Measurements from ENCODE around the gene ZNF556.

The ZNF556 gene

DNA sequence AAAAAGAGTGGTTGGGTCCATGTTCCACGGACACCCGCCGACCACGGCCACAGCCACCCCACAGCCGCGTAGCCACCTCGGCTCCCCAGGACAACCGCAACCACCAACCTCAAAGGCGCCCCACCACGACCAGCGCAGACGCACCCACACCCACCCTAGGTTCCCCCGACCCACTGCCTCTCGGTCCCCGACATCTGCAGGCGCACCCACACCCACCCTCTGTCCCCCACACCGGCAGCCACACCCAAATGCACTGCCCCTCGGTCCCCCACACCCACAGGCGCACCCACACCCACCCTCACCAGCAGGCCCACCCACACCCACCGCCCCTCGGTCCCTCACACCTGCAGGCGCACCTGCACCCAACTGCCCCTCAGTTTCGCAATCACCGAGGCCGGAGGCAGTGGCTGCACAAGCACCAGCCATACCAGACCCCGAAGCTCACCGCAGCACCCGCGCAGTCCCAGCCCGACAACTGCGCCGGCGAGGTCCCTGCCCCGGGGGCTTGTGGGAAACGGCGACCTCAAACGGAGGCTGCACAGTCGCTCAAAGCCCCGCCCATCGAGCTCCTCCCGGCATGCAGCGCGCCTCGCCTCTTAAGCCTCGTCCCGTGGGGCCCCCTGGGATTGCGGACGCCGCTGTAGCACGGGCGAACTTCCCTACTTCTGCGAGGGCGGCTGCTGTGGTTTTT, 59.4 kb downstream of the ZNF556 start:
- TF ChIP-seq, protein P1, sequence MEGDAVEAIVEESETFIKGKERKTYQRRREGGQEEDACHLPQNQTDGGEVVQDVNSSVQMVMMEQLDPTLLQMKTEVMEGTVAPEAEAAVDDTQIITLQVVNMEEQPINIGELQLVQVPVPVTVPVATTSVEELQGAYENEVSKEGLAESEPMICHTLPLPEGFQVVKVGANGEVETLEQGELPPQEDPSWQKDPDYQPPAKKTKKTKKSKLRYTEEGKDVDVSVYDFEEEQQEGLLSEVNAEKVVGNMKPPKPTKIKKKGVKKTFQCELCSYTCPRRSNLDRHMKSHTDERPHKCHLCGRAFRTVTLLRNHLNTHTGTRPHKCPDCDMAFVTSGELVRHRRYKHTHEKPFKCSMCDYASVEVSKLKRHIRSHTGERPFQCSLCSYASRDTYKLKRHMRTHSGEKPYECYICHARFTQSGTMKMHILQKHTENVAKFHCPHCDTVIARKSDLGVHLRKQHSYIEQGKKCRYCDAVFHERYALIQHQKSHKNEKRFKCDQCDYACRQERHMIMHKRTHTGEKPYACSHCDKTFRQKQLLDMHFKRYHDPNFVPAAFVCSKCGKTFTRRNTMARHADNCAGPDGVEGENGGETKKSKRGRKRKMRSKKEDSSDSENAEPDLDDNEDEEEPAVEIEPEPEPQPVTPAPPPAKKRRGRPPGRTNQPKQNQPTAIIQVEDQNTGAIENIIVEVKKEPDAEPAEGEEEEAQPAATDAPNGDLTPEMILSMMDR (IDR thresholded peaks at IDR 0.05; ENCODE audit: low read depth, low read length): no peak
- no peak overlapping the region for H3K4me3 ChIP-seq (ENCODE audit: low read depth, low read length)
- in situ Hi-C loops (cut with HindIII; ENCODE audit: low sequenced_read_pairs): no loop called here
- DNase-seq (ENCODE audit: low read depth, low spot score): no peak

DNA sequence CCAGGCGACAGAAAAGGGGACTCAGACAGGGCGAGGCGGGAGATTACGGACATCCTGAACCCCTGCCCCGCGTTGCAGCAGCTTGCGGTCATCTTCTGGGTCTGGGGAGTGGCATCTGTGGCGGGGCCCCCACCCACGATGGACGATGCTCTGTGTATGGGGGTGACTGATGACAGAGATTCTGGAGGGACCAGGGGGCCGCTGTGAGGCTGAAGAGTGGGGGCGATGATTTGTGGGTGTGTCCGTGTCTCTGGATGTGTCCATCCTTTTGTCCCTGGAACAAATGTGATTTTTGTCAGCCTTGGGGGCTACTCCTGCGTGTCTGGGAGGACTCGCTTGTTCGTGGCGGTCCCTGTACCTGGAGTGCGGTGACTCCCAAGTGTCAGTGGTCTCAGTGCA, 59.9 kb downstream of the ZNF556 start:
- TF ChIP-seq, protein P1 (IDR thresholded peaks at IDR 0.05; ENCODE audit: low read depth, low read length): no peak
- DNase-seq (ENCODE audit: low read depth, low spot score): no peak
- in situ Hi-C loops (cut with HindIII; ENCODE audit: low sequenced_read_pairs): no loop called here
- no peak overlapping the region for H3K4me3 ChIP-seq (ENCODE audit: low read depth, low read length)
